SU-DHL-6 (cell line): ENCODE results near the gene SLC22A15.

Experiments used
- EZH2phosphoT487 ChIP-seq: fragments of 200-600 bp; sonication (generic), shearing (Covaris generic); conservative IDR thresholded peaks from 2 replicates; pipeline ENCODE4 v1.6.1; 2018; ENCODE audit warnings: mild to moderate bottlenecking, antibody characterized with exemption, low read length, moderate library complexity, mixed read lengths
- TF ChIP-seq, protein P1 (sequence below): fragments of 200-600 bp; sonication (generic); IDR thresholded peaks from one replicate; pipeline ENCODE4 v1.5.1; 2017; ENCODE audit warnings: antibody characterized with exemption, mild to moderate bottlenecking, low read length, moderate library complexity; ENCODE audit not compliant: insufficient read depth, poor library complexity, severe bottlenecking

DNA sequence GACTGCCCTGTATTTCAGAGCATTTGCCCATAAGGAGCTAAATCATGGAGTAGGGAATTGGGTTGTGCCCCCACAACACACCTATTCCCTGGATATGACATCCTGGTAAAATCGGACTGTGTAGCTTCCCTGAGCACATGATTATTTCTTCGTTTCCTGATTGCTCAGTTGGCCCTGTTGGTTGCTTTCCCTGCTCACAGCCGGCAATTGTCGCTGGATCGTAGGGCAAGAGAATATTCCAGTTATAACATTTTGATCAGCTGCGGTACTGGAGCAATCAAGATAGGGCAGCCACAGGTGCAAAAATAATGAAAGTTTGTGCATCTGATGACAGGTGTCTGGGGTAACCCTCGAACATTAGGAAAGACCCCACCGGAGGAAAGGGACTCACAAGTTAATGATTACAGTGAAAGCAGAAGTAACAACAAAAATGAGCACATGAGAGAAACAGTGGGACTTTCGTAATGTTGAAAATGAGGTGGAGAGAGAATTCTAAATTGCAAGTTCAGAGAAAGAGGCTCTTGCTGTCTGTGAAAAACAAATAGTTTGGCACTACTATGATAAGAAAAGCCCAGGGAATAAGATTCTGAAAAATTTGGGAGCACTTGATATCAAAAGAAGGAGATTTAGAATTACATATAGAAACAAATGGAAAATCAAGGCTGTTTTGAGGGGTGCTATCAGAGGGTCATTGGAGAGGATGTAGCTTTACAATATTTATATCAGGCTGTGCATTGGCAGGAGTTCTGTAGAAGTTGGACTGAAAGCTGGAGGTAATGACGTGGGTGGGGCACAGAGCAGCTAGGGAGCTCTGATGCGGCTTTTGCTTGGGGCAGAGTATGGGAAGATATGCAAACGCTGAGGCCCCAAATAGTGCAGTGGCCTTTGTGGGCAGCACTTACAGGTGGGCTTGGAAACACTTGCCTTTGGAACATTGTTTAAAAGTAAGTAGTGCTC, 134.5 kb downstream of the SLC22A15 start, which contains the start of gene MAB21L3:
- TF ChIP-seq, protein P1, sequence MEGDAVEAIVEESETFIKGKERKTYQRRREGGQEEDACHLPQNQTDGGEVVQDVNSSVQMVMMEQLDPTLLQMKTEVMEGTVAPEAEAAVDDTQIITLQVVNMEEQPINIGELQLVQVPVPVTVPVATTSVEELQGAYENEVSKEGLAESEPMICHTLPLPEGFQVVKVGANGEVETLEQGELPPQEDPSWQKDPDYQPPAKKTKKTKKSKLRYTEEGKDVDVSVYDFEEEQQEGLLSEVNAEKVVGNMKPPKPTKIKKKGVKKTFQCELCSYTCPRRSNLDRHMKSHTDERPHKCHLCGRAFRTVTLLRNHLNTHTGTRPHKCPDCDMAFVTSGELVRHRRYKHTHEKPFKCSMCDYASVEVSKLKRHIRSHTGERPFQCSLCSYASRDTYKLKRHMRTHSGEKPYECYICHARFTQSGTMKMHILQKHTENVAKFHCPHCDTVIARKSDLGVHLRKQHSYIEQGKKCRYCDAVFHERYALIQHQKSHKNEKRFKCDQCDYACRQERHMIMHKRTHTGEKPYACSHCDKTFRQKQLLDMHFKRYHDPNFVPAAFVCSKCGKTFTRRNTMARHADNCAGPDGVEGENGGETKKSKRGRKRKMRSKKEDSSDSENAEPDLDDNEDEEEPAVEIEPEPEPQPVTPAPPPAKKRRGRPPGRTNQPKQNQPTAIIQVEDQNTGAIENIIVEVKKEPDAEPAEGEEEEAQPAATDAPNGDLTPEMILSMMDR, result no peak
- TF ChIP-seq EZH2phosphoT487, result no peak
